HG03139 (cell line): ENCODE results near the gene SLC39A13.

Experiments
- ATAC-seq: cut with Tn5 transposase; IDR thresholded peaks from one replicate; pipeline ENCODE4 v1.9.1; 2021; ENCODE audit not compliant: unreplicated experiment

Gene SLC39A13

DNA sequence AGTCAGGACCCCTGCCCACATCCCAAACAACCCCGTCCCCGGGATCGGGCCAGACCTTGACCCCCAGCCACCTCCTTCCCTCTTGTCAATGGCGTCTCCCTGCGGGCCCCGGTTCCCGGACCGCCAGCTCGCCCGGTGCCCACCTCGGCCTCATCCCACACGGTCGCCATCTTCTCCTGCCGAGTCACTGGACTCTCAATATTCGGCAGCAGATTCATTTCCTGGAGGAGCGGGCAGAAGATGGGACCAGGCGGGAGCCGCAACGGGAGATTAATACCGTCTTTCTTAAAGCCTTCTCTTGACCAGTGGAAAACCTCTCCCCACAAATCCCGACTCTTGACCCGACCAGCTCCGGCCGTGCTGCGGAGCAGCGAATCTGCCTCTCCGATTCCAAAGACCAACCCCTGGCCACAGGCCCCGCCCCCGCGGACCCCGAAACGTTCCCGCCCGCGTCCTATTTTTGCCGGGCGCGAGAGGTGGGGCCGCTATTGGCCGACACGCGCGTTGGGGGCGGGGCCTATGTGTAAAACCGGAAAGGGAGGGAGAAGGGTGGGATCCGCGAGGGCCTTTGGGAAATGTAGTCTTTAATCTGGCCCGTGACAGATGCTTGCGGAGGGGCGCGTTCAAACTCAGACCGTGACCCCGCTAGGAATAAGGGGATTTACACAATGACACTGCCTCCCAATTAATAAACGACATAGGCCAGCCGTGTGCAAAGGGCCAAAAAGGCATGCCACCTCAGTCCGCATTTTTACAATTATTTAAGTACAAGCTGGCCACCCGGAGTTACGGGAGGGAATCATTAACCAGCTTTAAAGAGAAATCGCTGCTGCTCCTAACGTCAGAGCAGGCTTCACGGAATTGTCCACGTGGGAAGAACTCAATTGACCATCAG is 17.9 kb downstream of the SLC39A13 start, which contains the start of gene PSMC3:
Gene PSMC3 (minus strand): TSS at position 378 of the 895 bp plus-strand sequence. CDS start 160 bp downstream, at position 218.
- peak; percentile 81 for ATAC-seq

DNA sequence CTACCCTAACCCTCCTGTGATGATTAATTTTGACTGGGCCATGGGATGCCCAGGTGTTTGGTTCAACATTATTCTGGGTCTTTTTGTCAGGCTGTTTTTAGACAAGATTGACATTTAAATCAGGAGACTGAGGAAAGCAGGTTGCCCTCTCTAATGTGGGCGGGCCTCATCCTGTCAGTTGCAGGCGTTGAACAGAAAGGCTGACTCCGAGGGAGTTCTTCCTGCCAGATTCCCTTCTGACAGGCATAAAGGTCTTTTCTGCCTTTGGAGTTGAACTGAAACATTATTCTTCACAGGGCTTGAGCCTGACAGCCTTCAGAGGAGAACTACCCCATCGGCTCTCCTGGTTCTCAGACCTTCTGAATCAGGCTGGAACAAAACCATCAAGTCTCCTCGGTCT is 22.1 kb downstream of the SLC39A13 start:
- ATAC-seq, result no peak

DNA sequence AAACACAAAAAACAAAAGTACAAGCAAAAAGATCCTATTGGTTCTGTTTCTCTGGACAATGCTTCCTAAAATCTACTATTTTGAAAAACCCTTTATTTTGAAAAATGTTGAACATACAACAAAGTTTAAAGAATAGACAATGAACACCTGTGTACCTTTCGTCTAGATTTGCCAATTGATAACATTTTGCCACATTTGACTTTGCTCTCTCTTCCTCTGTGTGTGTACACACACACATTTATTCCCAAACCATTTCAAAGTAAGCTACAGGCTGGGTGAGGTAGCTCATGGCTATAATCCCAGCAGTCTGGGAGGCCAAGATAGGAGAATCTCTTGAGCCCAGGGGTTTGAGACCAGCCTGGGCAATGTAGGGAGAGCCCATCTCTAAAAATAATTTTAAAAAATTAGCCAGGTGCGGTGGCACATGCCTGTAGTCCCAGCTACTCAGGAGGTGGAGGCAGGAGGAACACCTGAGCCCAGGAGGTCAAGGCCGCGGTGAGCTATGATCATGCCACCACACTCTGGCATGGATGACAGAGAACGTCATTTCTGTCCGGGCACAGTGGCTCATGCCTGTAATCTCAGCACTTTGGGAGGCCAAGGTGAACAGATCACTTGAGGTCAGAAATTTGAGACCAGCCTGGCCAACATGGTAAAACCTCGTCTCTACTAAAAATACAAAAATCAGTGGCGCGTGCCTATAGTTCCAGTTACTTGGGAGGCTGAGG is 23.1 kb downstream of the SLC39A13 start:
- no peak for ATAC-seq

DNA sequence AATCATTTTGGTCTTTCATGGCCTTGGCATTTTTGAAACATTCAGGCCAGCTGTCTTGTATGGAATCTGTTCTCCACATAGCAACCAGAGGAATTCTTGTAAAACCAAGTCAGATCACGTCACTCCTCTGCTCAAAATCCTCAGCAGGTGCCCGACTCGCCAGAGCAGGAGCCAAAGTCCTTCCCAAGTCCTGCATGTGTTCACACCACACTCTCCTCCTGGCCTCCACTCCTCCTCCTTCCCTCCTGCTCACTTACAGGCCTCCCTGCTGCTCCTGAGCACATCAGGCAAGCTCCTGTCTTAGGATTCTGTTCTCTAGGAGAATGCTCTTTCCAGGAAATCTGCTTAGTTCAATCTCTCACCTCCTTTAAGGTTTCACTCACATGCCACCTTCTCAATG is 24.8 kb downstream of the SLC39A13 start:
- ATAC-seq, result no peak

DNA sequence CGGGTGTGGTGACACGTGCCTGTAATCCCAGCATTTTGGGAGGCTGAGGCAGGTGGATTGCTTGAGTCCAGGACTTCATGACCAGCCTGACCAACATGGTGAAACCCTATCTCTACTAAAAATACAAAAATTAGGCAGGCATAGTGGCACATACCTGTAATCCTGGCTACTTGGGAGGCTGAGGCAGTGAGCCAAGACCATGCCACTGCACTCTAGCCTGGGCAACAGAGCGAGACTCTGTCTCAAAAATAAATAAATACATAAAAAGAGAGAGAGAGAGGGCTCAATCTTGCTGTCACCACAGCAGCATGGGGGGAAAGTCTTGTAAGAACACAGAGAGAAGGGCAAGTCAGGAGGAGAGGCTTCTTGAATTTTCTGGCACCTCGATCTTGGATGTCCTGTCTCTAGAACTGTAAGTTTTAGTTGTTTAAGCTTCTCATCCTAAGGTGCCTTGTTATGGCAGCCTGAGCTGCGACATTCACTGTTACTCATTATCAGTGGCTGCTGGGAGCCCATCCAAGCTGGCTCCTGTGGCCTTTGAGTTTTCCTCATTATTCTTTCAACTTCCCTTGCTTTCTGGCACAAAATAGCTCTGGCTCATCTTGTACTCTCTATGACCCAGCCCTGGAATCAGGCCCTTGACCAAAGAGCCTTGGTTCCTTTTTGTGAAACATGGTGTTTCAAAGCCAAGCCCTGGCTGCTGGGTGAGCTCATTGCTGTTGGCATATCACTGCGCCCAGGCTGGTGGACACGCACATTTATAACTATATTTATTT is 25.8 kb downstream of the SLC39A13 start:
- ATAC-seq, result no peak

DNA sequence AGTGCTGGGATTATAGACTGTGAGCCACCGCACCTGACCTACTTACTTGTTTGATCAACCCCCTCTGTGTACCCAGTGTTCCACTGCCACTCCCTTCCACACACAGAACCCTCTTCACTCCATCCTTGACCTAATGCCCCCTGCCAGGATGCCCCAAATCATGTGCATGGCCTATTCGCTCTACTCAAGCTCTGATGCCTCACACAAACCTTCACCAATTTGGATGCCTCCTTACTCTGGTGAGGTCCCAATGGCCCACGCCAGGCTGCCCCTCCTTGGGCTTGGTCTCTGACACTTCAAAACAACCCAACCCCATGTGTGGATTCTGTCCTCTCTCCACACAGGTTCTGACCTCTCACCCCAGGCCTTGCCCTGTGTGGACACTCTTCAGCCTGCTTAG is 27.3 kb downstream of the SLC39A13 start:
- ATAC-seq, result no peak

DNA sequence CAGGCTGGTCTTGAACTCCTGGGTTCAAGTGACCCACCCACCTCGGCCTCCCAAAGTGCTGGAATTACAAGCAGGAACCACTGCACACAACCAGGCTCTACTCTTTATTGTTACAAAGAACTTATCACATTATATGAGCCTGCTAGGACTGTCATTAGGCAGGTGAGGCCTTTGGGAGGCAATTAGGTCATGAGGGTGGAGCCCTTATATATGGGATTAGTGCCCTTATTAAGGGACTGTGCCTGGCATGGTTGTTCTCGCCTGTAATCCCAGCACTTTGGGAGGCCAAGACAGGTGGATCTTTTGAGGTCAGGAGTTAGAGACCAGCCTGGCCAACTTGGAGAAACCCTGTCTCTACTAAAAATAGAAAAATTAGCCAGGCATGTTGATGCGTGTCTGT is 28.3 kb downstream of the SLC39A13 start:
- ATAC-seq, result no peak

DNA sequence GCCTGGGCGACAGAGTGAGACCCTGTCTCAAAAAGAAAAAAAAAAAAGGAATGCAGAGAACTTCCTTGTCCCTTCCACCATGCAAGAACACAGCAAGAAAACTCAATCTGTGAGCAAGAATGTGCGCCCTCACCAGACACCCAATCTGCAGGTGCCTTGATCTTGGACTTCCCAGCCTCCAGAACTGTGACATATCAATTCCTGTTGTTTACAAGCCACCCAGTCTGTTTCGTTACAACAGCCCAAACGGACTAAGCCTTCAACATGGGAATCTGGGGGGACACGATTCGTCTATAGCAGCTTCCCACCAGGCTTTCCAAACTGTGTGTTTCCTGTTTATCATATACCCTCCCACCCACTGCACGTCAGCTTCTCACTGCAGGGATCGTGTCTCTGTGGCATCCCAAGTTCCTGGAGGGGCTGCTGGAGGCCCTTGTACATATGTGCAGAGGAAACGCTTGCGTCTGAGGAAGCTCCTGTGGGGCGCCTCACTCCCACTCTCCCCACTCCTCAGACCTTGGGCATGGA is 28.9 kb downstream of the SLC39A13 start:
- ATAC-seq, result no peak

DNA sequence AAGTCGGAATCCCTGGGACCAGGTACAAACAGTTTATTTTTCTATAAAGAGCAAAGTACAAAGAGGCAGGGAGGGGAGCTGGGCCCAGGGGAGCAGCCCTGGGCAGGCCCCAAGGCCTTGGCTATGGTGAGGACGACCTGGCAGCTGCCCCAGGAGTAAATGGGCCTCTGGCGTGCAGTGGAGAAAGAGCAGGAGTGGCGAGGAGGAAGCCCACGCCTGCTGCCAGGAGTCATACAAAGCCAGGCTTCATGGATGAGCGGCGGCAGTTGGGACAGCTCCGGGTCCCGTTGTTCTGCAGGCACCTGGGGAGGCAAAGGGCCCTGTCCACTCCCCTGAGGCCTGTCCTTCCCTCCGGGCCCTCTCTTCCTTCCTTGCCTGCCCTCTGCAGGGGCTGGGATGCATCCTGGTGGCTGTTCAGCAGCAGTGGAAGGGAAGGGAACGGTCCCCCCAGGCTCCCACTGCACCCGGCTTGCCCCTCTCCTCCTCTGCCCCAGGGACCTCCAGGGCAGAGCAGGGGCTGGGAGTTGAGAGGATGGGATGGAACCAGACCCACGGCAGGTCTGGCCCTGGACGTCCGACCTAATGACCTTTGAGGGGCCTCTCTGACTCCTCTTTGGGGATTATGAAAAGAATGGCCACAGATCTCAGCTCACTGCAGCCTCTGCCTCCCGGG is 29.5 kb downstream of the SLC39A13 start:
- no peak for ATAC-seq

DNA sequence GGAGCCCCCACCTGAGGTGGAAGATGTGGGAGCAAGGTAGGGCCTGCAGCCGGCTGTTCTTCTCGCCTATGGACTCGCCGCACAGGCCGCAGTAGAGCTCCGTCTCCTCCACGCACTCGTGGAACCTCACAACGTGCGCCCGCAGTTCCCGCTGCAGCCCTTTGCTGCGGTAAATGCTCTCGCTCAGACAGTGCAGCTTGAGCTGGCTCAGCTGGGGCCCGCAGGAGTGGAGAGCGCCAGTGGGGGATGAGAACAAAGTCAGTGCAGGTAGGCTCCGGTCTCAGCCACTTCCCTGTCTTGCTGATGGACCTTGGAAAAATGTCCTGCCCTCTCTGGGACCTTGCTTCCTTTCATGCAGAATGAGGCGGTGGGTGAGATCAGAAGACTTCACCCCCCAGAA is 30.3 kb downstream of the SLC39A13 start:
- ATAC-seq, result no peak

DNA sequence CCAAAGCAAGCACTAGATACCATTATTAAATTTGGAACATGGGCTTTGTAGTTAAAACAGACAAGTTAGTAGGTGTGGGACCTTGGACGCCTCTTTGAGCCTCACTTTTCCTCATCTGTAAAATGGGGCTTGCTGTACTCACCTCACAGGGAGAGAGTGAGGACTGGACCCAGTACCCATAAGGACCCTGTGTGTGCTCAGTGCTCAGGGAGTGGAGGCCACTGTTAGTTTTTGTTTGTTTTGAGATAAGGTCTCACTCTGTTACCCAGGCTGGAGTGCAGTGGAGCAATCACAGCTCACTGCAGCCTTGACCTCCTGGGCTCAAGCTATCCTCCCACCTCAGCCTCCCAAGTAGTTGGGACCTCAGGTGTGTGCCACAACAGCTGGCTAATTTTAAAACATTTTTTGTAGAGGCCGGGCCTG is 31.7 kb downstream of the SLC39A13 start:
- no peak for ATAC-seq

DNA sequence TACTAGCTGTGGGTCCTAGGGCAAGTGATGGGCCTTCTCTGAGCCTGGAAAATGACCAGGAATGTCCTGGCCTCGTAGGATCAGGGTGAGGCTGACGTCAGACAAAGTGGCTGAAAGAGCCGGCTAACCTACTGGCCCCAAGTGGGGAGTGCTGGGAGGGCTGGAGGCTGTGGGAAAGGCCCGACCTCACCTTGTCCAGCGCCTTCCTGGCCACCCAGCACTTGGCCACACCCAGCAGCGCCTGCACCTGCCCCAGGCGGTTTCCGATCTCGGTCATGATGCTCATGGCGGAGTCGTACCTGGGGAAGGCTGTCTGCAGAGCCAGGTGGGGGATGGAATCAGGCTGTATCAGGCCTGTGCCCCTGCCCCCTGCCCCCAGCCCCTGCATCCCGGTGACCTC is 33.0 kb downstream of the SLC39A13 start:
- no peak for ATAC-seq

DNA sequence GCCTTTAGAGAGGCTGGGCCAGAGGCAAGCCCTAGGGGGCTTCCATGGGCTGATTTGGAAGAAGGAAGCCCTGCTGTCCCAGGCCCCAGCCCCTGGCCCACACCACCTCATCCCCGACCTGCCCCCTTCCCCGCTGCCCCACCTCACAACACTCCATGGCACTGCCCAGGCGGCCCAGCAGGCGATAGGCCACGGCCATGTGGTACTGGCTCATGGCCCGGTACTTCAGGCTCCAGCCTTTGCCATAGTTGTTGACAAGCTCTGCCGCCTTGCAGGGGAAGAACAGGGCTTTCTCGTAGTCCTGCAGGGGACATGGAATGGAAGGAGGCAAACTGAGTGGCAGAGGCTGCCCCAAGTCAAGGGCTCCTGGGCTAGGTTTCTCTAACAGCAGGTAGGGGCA is 34.1 kb downstream of the SLC39A13 start:
- no peak for ATAC-seq

DNA sequence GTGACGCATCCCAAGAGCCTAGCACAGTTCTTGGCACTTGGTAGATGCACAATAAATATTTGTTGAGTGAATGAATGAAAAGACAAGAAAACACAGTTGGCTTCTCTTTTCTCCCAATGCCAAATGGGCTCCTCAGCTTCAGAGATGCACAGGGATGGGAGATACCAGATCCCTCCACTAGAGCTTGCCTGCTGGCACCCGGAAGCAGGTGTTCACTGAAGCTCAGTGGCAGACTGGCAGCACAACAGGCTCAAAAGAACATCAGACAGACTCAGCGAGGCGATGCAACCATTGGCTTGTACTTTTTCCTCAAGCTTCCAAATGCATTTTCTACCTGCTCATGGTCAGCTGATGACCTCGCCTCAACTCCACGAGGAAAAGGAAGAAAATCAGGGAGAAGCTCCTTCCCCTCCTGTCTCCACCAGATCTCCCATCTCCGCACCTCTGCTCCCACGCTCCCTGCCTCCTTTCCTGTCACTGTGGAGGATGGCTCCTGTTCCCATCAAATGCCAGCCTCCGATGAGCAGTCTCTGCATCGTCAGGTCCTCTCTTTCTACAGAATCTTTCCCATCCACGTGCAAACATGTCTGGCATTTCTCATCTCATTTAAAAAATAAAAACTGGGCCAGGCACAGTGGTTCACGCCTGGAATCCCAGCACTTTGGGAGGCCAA is 34.8 kb downstream of the SLC39A13 start:
- ATAC-seq, result no peak

DNA sequence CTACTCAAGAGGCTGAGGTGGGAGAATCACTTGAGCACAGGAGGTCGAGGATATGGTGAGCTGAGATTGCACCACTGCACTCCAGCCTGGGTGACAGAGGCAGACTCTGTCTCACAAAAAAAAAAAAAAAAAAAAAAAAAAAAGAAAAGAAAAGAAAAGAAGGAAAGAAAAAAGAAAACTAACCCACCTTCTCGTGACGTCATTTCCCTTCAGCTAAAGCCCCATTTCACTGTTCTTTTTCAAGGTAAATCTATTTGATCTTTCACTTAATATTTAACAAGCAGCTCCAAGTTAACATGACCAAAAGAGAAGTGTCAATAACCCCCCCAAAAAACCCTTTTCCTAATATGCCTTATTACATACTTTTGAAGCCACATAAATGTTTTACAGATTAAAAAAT is 35.4 kb downstream of the SLC39A13 start:
- ATAC-seq, result no peak

DNA sequence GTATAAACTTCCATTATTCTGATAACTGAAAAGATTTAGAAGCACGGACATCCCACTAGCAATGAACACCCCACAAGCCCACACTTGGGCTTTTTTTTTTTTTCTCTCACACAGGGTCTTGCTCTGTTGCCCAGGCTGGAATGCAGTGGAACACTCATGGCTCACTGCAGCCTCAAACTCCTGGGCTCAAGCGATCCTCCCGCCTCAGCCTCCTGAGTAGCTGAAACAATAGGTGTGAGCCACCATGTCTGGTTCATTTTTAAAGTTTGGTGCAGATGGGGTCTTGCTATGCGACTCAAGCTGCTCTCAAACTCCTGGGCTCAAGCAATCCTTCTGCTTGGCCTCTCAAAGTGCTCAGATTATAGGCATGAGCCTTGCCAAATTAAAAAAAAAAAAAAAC is 37.5 kb downstream of the SLC39A13 start:
- no peak for ATAC-seq

DNA sequence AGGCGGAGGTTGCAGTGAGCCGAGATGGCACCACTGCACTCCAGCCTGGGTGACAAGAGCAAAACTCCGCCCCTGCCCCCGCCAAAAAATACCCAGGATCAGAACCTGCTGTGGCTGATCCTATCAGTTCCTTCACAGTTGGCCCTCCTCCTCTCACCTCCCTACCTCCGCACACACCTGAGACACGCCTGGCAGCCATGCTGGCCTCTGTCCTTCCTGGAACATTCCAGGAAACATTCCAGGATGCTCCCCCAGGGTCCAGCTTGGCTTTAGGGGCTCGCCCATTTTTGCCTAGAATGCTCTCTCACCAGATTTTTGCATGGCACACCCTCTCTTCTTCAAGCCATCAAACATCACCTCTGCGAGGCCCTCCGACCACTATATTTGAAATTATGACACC is 38.4 kb downstream of the SLC39A13 start:
- no peak for ATAC-seq

DNA sequence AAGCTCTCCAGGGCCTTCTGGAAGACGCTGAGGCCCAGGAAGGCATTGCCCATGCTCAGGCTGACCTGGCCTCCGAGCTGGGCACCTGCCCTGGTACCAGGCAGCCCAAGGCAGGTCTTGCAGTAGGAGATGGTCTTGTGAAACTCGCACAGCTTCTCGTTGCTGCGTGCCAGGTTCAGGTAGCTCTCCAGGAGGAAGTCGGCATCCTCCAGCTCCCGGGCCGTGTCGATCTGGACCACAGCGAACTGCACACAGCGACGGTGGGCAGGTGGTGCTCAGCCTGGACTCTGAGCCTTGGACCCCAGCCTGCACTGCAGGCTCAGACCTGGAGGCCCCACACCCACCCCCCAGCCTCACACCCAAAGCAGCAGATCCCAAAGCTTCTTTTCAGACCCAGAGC is 39.5 kb downstream of the SLC39A13 start:
- ATAC-seq, result no peak

DNA sequence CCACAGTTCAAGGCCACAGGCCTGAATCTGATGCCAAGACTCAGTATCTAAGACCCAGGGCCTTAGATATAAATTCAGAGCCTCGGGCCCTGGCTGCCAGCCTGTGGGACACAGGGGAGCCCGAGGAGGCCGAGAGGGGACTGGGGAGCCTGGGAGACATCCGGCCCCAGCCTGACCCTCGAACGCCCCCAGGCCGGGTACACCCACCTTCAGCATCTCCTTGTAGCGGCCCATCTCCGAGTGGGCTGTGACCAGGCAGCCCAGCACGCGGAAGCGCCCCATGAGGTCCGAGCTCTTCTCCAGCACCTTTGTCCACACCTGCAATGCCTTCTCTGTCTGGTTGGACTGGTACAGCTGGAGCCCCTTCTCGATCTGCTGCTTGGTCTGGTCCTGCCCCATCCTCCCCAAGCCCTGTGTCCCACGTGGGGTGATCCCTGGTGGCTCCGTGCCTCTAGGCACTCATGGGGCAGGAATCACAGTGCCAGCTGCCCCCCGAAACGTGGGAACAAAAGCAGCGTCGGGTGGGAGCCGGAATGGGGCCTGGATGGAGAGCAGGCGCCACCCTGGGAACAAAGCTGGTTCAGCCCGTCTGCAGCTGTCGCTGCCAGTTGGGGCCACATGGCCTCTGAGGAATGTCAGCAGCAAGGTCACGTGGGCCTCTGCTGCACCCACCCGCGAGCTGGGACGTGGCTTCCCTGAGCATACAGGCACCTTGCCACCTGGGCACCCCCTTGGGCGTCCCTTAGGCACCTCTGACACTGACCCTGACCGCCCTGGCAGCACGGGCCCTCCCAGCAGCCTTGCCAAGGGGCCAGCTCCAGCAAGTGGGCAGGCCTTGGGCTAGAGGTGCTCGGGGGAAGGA is 40.4 kb downstream of the SLC39A13 start, which contains the start of gene RAPSN:
Gene RAPSN (minus strand): TSS at position 571 of the 862 bp plus-strand sequence. CDS start 172 bp downstream, at position 399.
- ATAC-seq, result no peak
